HFFc6 (cell line): ENCODE results near the gene C3orf20. TPM values are rescaled to one million over a fixed set of nuclear protein-coding genes. Genes with fewer than 3 reads are reported as not detected.

Experiments used
- DNase-seq: peaks from one replicate; pipeline ENCODE4 v3.0.0-alpha.2; 2018
- H3K27ac Mint-ChIP-seq: 2 replicates; pipeline ENCODE4 v1.8.0; 2020; ENCODE audit warnings: mild to moderate bottlenecking, mixed read lengths
- H3K27me3 Mint-ChIP-seq: 2 replicates; pipeline ENCODE4 v1.8.0; 2021; ENCODE audit warnings: mild to moderate bottlenecking, moderate library complexity, mixed read lengths; ENCODE audit not compliant: insufficient read depth
- H3K36me3 Mint-ChIP-seq: 2 replicates; pipeline ENCODE4 v1.8.0; 2021; ENCODE audit warnings: low read depth, mixed read lengths
- H3K4me1 Mint-ChIP-seq: 2 replicates; pipeline ENCODE4 v1.8.0; 2020; ENCODE audit warnings: low read depth, mixed read lengths
- H3K4me3 Mint-ChIP-seq: 2 replicates; pipeline ENCODE4 v1.8.0; 2020; ENCODE audit warnings: mild to moderate bottlenecking, moderate library complexity, mixed read lengths
- H3K9me3 Mint-ChIP-seq: 2 replicates; pipeline ENCODE4 v1.8.0; 2020; ENCODE audit warnings: mild to moderate bottlenecking, mixed read lengths
- CTCF ChIP-seq: fragments of 200-600 bp; sonication (generic); IDR thresholded peaks from 2 replicates; pipeline ENCODE4 v1.5.0; 2021; ENCODE audit warnings: antibody characterized with exemption, mild to moderate bottlenecking
- total RNA-seq, 6 experiments: library from RNA; stranded (reverse); fragmentation: NEBNext Ultra II Directional; extraction: Animal tissue kit (Norgen Biotek cat#: 25700); gene quantifications; 2 replicates in 1 of 6; 3 replicates in 5 of 6; pipeline ENCODE4 v1.2.3, GENCODE V29; 2021

Gene C3orf20
- total RNA-seq, 6 experiments from 2014 or later: not detected

- TF ChIP-seq CTCF: no peak
- H3K27ac Mint-ChIP-seq: no peak overlapping the region
- no peak for DNase-seq
- peaks cover 7% of the 10 kb centered on the region for H3K4me1 Mint-ChIP-seq
- H3K27me3 Mint-ChIP-seq: peaks cover 41% of the 10 kb centered on the region
- H3K36me3 Mint-ChIP-seq: no peaks in the 10 kb centered on the region
- no peaks in the 10 kb centered on the region for H3K9me3 Mint-ChIP-seq
- no peak overlapping the region for H3K4me3 Mint-ChIP-seq
Observed at GRCh38 chr3:14794435-14794834, 119.5 kb downstream of the C3orf20 start.

- H3K27me3 Mint-ChIP-seq: peaks cover 36% of the 10 kb centered on the region
- no peak for TF ChIP-seq CTCF
- no peak overlapping the region for H3K27ac Mint-ChIP-seq
- no peaks in the 10 kb centered on the region for H3K36me3 Mint-ChIP-seq
- H3K4me3 Mint-ChIP-seq: no peak overlapping the region
- no peaks in the 10 kb centered on the region for H3K9me3 Mint-ChIP-seq
- H3K4me1 Mint-ChIP-seq: peaks cover 5% of the 10 kb centered on the region
- DNase-seq: no peak
Observed at GRCh38 chr3:14795996-14796395, 121.1 kb downstream of the C3orf20 start.

DNA sequence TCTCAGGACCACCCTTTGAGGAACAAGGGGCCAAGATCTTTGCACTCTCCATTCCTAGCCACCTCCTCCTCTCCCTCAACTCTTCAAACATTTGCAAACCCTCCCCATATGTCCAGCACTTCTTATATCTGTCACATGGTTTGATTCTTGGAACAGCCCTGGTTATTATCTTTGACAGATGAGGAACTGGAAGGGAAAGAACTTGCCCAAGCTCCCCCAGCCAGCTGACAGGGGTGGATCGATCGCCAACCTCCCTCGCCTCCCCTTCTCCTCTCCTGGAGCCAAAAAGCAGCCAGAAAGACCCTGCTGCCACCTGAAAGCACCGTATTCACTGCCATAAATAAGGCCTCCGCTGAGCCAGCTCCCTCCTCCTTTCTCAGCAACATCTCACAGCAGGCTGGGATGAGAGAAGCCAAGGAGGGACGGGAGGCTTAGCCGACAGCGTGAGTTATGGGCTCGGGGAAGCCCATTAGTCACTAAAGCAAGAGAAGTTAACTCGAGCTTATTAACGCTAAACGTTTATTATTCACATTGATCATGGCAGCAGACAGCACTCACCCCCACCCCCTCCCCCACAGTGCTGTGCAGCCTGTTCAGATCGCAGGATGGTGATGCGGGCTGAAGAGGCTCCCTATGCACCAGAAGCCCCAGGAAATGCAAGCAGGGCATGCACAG, 121.6 kb downstream of the C3orf20 start:
- Mint-ChIP-seq H3K4me1 (no peaks in the 10 kb centered on the region), H3K9me3 (no peaks in the 10 kb centered on the region), H3K27ac (no peak overlapping the region), H3K27me3 (peaks cover 34% of the 10 kb centered on the region), H3K4me3 (no peak overlapping the region), H3K36me3 (no peaks in the 10 kb centered on the region)
- TF ChIP-seq CTCF: no peak
- no peak for DNase-seq

DNA sequence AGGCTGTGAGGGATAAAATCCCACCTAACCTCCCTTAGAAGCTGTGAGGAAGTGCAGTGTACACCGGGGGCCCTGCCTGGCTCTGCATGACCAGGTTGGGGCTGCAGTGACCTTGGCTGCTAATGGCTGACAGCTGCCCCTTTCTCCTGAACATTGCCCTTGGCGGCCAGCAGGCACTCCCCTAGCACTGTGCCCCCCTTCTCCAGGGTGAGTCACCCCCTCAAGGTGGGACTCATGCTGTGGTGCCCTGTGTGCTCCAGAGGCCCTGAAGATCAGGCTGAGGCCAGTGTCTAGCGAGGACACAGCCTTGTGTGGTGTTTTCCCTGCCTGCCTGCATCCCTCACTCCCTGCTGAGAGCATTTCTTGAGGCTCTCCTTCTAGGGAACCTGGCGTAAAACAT, 122.8 kb downstream of the C3orf20 start:
- H3K27me3 Mint-ChIP-seq: peaks cover 33% of the 10 kb centered on the region
- TF ChIP-seq CTCF: no peak
- DNase-seq: no peak
- H3K9me3 Mint-ChIP-seq: no peaks in the 10 kb centered on the region
- H3K4me1 Mint-ChIP-seq: no peaks in the 10 kb centered on the region
- H3K27ac Mint-ChIP-seq: no peak overlapping the region
- no peak overlapping the region for H3K4me3 Mint-ChIP-seq
- no peaks in the 10 kb centered on the region for H3K36me3 Mint-ChIP-seq

DNA sequence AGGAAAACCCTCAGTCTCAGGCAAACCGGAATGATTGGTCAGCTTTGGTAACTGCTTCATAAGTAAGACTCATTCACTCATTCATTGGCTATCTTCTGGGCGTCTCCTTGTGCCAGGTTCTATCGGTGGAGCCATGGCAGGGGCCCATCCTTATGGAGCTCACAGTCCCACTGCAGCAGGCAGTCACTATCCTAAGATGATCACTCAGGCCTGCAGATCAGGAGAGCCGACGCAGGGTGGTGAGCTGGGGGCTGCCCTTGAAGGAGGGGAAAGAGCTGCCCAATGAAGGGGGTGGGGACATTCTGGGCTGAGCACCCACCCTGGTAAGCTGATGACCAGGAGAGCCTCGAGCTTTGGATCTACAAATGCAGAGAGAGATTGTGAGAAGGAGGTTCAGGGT, 123.3 kb downstream of the C3orf20 start:
- DNase-seq: no peak
- no peaks in the 10 kb centered on the region for H3K36me3 Mint-ChIP-seq
- H3K9me3 Mint-ChIP-seq: no peaks in the 10 kb centered on the region
- H3K27me3 Mint-ChIP-seq: peaks cover 30% of the 10 kb centered on the region
- no peaks in the 10 kb centered on the region for H3K4me1 Mint-ChIP-seq
- TF ChIP-seq CTCF: no peak
- H3K27ac Mint-ChIP-seq: no peak overlapping the region
- H3K4me3 Mint-ChIP-seq: no peak overlapping the region
